HL-60 (cell line): ENCODE data around the gene RGS6.

Experiments
- CTCF ChIP-seq: IDR thresholded peaks from one replicate; pipeline ENCODE4 v1.5.1; 2011; ENCODE audit warnings: low read length, control low read depth, inconsistent platforms; ENCODE audit not compliant: insufficient read depth
- GABPA ChIP-seq: IDR thresholded peaks from 2 replicates; pipeline ENCODE4 v1.6.1; 2012; ENCODE audit warnings: low read depth
- REST ChIP-seq: IDR thresholded peaks from 2 replicates; pipeline ENCODE4 v1.6.1; 2012; ENCODE audit warnings: low read depth; ENCODE audit not compliant: insufficient replicate concordance

GRCh38 chr14:71959055-71959454, 26.8 kb downstream of the RGS6 start:
- TF ChIP-seq CTCF (no peak), REST (no peak), GABPA (no peak)
